Activated CD8-positive, alpha-beta memory T cell treated with anti-CD3 and anti-CD28 coated beads for 36 hours (primary cell): Measurements from ENCODE around the gene PPT1. TPM values are rescaled to one million over a fixed set of nuclear protein-coding genes. Genes with fewer than 3 reads are reported as not detected.
"Not testable (repeated sequence)": the region's sequence is repeated elsewhere in the genome, so short reads cannot be mapped to it uniquely, and the experiment has no call there.

Experiments
- CTCF ChIA-PET: fragments of 350-600 bp; sonication (Branson Sonifier 250); formaldehyde crosslinking; loops from one replicate; lab custom pipeline; 2021; ENCODE audit warnings: antibody characterized with exemption; lab: Charles Lee
- POLR2A ChIA-PET: fragments of 350-600 bp; sonication (Branson Sonifier 250); formaldehyde crosslinking; loops from one replicate; lab custom pipeline; 2021; ENCODE audit warnings: antibody characterized with exemption; lab: Charles Lee
- total RNA-seq, 2 experiments: library from RNA; stranded (reverse); gene quantifications; one replicate each; pipeline ENCODE4 v1.2.3, GENCODE V29; 2021

PPT1 gene
- total RNA-seq, 2 experiments from 2014 or later: 119 to 127 TPM

DNA sequence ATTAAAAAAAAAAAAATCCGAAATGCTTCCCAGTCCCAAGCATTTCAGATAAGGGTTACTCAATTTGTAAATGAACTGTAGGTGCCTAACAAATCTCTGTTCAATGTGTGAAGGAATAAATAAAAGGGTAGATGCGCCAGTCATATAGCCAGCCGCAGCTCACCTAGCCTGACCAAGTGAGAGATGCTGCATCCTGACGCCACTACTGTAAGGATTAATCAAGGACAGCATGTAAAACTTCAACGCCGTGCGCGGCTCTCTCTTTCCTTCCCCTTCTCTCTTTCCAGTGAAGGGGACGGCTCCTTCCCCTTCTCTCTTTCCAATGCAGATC, 441 bp downstream of the PPT1 start:
- ChIA-PET POLR2A (interaction anchor here (1.4 kb wide), 1 partner anchor 277 kb away, joined by 4 read pairs; the partner anchor contains the start of gene SMAP2), CTCF (interaction anchor here (1.0 kb wide), 1 partner anchor 56 kb away, joined by 3 read pairs; no protein-coding TSS in a partner anchor)

DNA sequence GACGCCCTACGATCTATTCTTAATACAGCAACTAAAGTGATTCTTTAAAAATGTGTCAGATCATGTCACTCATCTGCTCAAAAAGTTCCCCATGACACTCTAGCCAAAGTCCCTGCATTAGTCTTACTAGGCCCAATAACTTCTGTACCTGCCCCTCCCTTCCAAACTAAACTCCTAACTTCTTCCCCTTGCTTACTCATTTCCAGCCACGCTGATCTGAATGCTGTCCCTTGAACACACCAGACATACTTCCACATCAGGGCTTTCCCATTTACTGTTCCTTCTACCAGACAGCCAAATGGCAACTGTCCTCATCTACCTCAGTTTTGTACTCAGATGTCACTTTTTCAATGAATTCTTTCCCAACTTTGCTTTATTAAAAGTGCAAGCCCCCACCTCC, 1.2 kb downstream of the PPT1 start:
- POLR2A ChIA-PET: interaction anchor here (1.4 kb wide), 1 partner anchor 278 kb away, joined by 4 read pairs; the partner anchor contains the start of gene SMAP2
- CTCF ChIA-PET: no interaction called here

DNA sequence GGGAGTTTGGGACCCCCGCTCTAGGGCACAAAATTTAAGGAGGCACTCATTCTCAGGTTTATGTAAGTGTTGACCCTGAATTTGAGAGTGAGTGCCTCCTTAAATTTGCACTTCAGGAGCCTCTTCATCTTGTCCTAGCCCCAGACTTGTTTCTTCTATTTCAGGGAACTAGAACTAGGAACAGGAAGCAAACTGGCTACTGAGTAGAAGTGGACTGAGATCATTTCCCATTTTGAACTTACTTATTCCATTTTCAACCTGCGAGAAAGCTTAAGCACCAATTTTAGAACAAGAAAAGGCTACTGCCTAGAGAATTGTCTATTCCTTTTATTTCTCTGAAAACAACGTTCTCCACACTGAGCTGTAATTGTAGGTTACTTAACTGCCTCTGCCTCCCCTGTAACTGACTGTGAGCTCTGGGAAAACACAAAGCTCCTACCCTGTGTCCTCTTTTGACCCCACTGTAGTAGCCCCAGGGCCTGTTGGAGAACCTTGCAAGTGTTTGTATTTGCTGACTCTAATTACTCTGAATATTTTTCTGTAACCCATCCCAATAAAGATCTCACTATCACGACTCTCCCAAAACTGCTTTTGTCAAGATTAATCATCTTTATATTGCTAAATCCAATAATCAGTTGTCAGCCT, 2.5 kb downstream of the PPT1 start:
- POLR2A ChIA-PET: no interaction called here
- CTCF ChIA-PET: interaction anchor here (0.6 kb wide), 1 partner anchor 240 kb away, joined by 3 read pairs; no protein-coding TSS in a partner anchor

DNA sequence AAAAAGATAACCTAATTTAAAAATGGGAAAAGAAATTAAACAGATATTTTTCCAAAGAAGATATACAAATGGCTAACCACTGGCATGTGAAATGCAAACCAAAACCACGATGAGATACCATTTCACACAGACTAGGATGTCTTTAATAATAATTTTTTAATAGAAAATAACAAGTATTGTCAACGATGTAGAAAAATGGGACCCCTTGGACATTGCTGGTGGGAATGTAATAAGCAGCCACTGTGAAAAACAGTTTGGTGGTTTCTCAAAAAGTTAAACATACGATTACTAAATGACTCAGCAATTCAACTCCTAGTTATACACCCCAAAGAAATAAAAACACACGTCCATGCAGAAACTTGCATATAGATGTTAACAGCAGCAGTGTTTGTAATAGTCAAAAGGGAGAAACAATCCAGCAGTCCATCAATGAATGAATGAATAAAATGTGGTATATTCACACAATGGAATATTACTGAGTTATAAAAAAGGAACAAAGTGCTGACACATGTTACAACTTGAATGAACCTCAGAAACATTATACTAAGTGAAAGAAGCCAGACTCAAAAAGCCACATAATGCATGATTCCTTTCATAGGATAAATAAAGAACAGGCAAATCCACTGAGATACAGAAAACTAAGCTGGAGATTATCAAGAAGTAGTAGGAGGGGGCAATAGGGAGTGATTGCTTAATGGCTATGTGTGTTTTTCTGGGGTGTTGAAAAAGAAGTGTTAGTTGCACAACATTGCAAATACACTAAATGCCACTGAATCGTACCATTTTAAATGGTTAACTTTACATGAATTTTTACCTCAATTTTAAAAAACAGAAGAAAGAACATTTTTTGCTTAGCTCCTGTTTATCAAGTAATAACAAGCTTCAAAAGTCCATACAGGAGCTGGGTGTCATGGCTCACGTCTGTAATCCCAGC, 4.1 kb downstream of the PPT1 start:
- ChIA-PET POLR2A (interaction anchor here (0.8 kb wide), 1 partner anchor 19 kb away, joined by 3 read pairs; no protein-coding TSS in a partner anchor), CTCF (interaction anchor here (0.7 to 1.4 kb wide), 2 partner anchors 9 to 184 kb away, joined by 3 read pairs; no protein-coding TSS in a partner anchor)

DNA sequence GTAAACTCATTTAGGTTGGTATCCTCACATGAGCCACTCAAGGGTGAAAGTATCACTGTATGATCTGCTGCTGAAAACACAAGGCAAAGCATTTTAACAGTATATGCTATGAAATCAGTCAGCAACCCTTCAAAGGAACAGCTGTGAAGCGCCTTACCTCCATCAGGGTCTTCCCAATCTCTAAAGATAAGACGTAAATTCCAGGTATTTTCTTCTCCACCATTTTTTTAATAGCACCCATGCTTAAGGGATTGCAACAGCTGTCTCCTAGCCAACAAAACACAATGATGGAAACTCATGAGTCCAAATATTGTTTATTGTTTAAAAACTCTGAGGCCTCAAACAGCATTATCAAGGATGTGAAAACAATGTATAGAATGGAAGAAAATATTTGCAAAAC, 4.8 kb downstream of the PPT1 start:
- POLR2A ChIA-PET: no interaction called here
- CTCF ChIA-PET: interaction anchor here (1.4 kb wide), 1 partner anchor 10 kb away, joined by 3 read pairs; no protein-coding TSS in a partner anchor

DNA sequence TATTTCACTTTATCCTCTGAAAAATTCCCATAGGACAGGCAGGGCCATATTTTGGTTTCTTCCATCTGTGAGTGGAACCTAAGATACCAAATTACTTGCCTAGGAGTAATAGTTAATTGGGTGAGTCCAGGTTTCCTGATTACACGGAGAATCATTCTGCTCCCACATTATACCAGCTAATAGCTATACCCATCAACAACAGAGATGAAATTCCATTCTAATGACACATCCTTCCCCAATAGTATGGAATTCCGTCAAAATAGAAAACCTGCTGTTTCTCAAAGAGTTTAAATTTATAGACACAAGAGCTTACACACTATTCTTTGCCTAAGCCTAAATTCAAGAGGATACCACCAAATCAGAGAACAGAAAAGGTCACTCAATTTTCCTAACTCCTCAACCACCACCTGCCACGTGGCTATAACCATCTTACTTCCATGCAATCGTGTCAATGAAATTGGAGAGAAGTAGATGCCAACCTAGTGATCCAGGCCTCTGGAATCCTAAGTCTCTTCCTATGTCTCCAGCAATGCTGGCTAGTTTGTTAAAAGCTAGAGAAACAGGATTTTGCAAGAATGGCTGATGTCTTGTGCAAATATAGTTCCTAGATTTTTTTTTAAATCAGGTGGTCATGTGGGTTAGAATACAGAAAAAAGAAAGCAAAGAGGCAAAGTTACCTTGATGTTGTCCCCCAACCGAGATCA, 6.2 kb downstream of the PPT1 start:
- ChIA-PET CTCF (interaction anchor here (1.2 kb wide), 1 partner anchor 12 kb away, joined by 4 read pairs; no protein-coding TSS in a partner anchor), POLR2A (no interaction called here)

DNA sequence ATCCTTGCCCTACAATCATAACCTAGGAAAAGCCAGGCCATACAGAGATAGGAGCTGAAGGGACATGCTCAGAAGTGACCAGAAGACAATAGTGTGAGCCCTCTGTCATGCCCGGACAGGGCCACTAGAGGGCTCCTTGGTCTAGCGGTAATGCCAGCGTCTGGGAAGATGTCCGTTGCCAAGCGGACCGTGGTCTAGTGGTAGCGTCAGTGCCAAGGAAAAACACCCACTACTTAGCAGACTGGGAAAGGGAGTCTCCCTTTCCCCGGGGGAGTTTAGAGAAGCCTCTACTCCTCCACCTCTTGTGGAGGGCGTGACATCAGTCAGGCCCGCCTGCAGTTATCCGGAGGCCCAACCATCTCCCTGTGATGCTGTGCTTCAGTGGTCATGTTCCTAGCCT, 12.3 kb downstream of the PPT1 start:
- POLR2A ChIA-PET: not testable (repeated sequence)
- CTCF ChIA-PET: interaction anchor here (1.0 to 1.3 kb wide), 4 partner anchors 17 to 255 kb away, joined by 3 to 4 read pairs (median 3); no protein-coding TSS in a partner anchor

DNA sequence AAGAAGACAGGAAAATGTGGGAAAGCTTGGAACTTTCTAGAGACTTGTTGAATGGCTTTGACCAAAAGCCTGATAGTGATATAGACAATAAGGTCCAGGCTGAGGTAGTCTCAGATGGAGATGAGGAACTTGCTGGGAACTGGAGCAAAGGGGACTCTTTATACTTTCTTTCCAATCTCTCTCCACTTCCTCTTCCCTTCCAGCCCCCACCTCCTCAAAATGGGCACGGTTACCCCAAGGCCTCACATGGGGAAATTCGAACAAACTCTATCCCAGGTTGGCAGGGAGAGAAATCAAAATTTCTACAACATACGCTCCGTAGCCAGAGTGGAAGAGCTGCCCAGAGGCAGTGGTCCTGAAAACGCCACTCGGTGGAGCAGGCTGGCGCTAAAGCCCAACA, 15.2 kb downstream of the PPT1 start:
- ChIA-PET CTCF (interaction anchor here (2.6 kb wide), 1 partner anchor 257 kb away, joined by 9 read pairs; no protein-coding TSS in a partner anchor), POLR2A (interaction anchor here (0.6 kb wide), 1 partner anchor 10 kb away, joined by 3 read pairs; no protein-coding TSS in a partner anchor)

DNA sequence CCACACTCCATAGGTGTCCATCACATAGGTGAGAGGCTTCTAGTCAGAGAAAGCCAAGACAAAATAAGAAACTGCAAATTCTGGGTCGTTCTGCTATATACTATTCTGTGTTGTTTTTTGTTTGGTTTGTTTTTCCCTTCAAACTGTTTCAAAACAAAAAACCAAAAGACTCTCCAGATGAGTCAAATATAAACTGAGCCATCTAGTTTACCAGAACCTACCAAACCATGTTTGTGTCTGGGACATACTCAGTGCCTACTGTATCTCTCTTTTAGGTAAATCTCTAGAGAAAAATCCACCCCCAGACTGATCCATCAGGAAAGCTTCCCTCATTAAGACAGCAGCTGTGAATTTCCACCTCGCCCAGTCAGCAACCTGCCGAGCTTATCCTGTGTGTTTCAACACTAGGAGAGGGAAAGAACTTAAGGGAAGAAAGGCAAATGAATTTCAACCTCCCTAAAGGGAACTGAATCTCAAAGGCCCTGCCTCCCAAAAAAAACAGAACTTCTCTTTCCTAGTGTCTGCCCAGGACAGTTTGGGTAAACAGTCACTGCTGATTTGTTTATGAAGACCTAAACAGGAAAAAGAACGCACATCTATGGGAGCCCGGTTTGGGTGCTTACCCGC, 17.2 kb downstream of the PPT1 start:
- ChIA-PET CTCF (interaction anchor here (1.0 to 3.2 kb wide), 4 partner anchors 11 to 259 kb away, joined by 3 to 13 read pairs (median 6); no protein-coding TSS in a partner anchor), POLR2A (no interaction called here)

DNA sequence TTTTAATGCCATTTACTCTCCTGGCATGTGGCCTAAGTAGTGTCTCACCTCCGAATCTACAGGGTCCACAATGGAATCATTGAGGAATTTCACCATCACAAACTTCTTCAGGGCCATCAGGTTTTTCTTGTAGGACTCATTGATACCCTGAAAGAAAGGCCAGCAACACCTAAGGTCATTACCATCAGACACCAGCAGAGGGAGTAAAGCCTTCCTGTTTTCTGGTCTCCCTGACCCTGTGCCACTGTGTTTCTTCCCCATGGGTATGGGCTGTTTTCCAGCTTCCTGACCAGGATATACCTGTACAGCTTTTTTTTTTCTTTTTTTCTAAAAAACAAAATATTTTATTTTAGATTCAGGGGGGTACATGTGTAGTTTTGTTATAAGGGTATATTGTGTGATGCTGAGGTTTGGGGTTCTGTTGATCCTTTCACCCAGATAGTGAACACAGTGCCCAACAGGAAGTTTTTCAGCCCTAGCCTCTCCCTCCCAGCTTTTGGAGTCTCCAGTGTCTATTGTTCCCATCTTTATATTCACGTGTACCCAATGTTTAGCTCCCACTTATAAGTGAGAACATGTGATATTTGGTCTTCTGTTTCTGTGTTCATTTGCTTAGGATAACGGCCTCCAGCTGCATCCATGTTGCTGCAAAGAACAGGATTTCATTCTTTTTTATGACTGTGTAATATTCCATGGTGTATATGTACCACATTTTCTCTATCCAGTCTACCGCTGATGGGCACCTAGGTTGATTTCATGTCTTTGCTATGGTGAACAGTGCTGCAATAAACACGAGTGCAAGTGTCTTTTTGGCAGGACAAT, 18.3 kb downstream of the PPT1 start:
- ChIA-PET CTCF (interaction anchor here (0.9 to 3.2 kb wide), 9 partner anchors 8 to 260 kb away, joined by 3 to 13 read pairs (median 4); no protein-coding TSS in a partner anchor), POLR2A (no interaction called here)

DNA sequence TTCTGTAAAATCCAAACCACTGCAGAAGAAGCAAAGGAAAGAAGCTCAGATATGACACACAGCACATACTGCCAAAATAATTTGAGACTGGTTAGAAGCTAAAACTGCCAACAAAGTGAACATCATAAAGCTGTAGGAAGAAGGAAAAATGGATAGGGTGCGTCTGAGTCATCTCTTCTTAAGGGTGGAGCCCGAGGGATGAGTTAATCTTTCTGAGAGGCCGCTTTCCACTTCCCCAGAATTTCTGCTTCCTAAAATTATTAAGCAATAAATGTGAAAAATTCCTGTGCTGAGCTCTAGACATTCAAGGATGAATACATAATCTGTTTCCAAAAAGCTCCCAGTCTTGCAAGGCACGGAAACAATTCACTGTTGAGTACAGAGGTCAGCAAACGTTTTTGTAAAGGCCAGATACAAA, 20.1 kb downstream of the PPT1 start:
- ChIA-PET CTCF (interaction anchor here (0.5 to 3.2 kb wide), 5 partner anchors 12 to 262 kb away, joined by 3 to 13 read pairs (median 3); no protein-coding TSS in a partner anchor), POLR2A (no interaction called here)

DNA sequence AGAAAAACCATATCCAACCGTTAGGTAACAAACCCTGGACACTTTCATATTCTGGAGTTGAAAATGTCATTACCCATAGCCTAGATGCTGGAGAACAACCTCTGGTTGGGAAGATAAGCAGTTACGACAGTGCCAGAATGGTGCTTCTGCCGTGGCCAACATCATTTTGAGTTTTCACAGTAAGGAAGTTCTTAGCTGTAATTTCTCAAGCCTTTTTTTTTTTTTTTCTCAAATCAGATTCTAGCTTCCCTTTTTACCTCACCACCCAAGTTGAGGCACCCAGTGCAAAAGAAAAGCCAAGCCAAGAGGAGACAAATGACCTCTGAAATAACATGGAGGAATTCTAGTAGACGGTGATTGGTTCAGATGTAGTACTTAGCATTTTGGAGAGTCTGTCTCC, 21.8 kb downstream of the PPT1 start:
- POLR2A ChIA-PET: no interaction called here
- CTCF ChIA-PET: interaction anchor here (1.8 to 1.9 kb wide), 2 partner anchors 8 to 263 kb away, joined by 5 to 7 read pairs; no protein-coding TSS in a partner anchor

DNA sequence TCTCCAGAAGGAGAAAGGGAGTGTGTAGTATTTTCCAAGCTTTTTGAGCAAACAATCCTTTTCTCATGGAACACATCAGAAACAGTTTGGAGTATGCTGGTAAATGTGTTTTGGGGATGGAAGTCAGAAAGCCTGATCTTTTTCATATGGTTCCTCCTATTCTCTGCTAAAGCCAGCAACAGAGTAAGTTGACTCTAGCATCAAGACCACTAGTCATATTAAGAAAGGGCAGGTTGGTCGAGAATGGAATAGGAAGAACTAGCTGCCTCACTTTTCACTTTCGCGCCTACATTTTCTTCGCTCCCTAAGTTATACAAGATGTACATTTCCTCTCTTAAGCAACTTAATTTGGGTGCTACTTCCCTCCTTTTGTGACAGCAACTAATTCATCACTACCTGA, 24.0 kb downstream of the PPT1 start:
- ChIA-PET CTCF (no interaction called here), POLR2A (no interaction called here)

DNA sequence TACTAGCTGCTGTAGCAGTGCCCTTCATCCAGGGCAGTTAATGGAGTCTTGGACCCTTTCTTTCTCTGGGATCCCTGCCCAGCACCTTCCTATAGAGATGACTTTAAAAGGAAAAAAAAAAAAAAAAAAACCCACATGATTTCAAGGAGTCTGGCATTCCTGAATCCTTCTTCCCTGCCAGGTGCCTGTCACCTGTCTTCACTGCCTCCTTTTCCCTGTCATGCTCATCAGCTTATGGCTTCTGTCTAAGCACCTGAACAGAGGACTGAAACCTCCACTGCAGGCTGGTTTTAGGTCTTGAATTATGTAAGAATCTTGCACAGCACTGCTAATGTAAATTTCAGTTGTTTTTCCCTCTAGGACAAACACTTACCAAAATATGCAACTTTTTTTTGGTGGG, 24.9 kb downstream of the PPT1 start:
- CTCF ChIA-PET: no interaction called here
- POLR2A ChIA-PET: interaction anchor here (0.7 kb wide), 1 partner anchor 10 kb away, joined by 3 read pairs; no protein-coding TSS in a partner anchor

DNA sequence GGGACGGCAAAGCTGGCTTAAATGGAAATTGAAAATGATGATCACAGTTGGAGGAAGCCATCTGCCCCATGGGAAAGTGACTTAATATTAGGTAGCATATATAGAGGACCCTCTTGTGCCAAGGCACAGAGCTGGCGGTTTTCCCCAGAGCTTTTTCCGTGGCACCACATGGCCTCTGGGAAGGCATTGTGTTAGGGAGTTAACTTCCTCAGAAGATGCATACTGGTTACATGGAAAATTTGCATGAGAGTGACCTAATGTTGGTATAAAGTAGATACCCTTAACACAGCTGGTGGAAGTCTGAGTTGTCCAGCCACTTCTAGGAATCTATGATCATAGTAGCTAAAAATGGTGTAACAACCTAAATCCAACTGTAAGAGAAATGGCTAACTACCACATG, 29.2 kb downstream of the PPT1 start:
- CTCF ChIA-PET: interaction anchor here (1.3 to 1.5 kb wide), 2 partner anchors 17 to 271 kb away, joined by 3 to 4 read pairs; no protein-coding TSS in a partner anchor
- POLR2A ChIA-PET: no interaction called here

DNA sequence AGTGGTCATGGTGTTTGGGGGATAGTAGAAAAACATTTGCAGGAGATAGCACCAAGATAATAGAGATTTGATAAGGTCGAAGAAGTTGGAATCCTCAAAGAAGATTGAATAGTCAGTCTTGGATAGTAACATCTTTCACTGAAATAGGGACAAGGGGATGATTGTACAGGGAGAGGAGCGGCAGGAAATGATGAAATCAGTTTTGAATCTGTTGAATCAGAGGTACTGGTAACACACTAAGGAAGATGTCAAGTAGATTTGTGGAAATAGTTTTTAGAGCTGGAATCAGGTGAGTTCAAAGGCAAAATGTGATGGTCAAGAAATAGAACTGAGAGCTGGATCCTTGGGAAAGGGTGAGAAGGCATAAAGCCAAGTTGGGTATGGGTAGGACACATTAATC, 30.0 kb downstream of the PPT1 start:
- ChIA-PET POLR2A (no interaction called here), CTCF (interaction anchor here (0.5 to 1.5 kb wide), 3 partner anchors 18 to 315 kb away, joined by 3 to 4 read pairs (median 3); no protein-coding TSS in a partner anchor)

DNA sequence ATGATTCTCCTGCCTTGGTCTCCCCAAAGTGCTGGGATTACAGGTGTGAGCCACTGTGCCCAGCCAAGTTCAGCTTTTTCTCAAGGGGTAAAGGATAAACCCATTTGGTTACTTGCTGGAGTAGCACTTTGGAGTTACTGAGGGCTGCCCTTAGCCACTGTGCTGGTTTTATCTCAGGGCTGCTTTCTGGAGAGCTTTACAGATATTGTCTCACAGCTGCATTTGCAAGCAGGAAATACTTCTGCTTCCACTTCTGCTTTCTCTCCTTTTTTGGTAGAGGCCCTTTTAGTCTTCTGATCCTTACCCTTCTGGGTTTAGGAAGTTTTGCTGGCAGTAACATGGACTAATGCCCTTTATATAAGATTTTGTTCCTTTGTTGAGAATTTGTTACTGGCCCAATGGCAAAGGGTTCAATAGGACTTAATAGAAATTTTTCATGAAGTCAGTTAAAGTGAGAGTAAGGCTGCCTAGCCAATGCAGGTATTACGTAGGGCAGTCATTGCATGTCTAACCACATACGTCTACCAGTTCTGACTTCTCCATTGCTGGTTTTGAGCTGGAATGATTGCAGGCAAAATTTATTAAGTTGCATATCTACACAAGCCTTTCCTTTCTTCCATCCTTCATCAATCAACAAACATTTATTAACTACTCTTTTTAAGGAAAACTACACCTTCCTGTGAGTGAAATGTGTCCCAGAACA, 32.1 kb downstream of the PPT1 start:
- POLR2A ChIA-PET: no interaction called here
- CTCF ChIA-PET: interaction anchor here (0.6 to 1.8 kb wide), 2 partner anchors 13 to 51 kb away, joined by 4 to 8 read pairs; no protein-coding TSS in a partner anchor
